PFSK-1 (cell line): ENCODE data around the gene PTGR3.

Experiments
- FOXP2 ChIP-seq: optimal IDR thresholded peaks from 2 replicates; pipeline ENCODE3; 2011; ENCODE audit warnings: borderline replicate concordance, control low read depth, inconsistent platforms; ENCODE audit not compliant: insufficient read depth; ENCODE audit errors: extremely low read length, extremely low read depth
- POLR2AphosphoS5 ChIP-seq: IDR thresholded peaks from 2 replicates; pipeline ENCODE4 v1.6.1; 2012; ENCODE audit warnings: low read depth, mild to moderate bottlenecking, control low read depth, low read length, moderate library complexity
- SIN3A ChIP-seq: IDR thresholded peaks from 2 replicates; pipeline ENCODE4 v1.6.1; 2012; ENCODE audit warnings: mild to moderate bottlenecking, low read length, moderate library complexity, borderline replicate concordance; ENCODE audit not compliant: insufficient read depth
- TAF1 ChIP-seq: IDR thresholded peaks from 2 replicates; pipeline ENCODE4 v1.6.1; 2012; ENCODE audit warnings: low read length, control low read depth, borderline replicate concordance; ENCODE audit not compliant: insufficient read depth
- TF ChIP-seq, protein P1 (sequence below), 2 experiments: IDR thresholded peaks; 2 replicates each; pipeline versions ENCODE4 v1.6.1 to v1.8.0; 2011 to 2012; ENCODE audit warnings: low read depth in 2 of 2, low read length in 2 of 2, control low read depth in 1 of 2, inconsistent platforms in 1 of 2, mild to moderate bottlenecking in 1 of 2, moderate library complexity in 1 of 2; ENCODE audit not compliant: insufficient read depth in 1 of 2

PTGR3 gene

DNA sequence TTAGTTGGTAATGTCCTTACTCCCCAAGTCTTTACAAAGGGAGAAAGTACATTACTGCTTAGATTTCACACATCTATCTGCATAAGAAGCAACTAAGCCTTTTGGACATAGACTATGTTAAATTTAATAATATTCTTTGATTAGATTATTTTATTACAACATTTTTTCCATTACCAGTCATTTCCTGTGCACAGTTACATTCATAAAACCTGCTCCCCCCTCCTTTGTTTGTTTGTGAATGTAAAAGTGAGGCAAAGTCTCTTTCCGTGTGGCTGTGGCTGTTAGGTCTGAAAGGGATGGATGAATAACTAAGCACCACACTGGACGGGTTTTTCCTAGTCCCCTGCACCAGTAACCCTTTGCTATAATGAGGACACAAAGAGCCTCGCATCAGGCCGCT, 9.6 kb downstream of the PTGR3 start:
- TF ChIP-seq, protein P1, sequence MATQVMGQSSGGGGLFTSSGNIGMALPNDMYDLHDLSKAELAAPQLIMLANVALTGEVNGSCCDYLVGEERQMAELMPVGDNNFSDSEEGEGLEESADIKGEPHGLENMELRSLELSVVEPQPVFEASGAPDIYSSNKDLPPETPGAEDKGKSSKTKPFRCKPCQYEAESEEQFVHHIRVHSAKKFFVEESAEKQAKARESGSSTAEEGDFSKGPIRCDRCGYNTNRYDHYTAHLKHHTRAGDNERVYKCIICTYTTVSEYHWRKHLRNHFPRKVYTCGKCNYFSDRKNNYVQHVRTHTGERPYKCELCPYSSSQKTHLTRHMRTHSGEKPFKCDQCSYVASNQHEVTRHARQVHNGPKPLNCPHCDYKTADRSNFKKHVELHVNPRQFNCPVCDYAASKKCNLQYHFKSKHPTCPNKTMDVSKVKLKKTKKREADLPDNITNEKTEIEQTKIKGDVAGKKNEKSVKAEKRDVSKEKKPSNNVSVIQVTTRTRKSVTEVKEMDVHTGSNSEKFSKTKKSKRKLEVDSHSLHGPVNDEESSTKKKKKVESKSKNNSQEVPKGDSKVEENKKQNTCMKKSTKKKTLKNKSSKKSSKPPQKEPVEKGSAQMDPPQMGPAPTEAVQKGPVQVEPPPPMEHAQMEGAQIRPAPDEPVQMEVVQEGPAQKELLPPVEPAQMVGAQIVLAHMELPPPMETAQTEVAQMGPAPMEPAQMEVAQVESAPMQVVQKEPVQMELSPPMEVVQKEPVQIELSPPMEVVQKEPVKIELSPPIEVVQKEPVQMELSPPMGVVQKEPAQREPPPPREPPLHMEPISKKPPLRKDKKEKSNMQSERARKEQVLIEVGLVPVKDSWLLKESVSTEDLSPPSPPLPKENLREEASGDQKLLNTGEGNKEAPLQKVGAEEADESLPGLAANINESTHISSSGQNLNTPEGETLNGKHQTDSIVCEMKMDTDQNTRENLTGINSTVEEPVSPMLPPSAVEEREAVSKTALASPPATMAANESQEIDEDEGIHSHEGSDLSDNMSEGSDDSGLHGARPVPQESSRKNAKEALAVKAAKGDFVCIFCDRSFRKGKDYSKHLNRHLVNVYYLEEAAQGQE (IDR thresholded peaks at IDR 0.05; ENCODE audit: insufficient read depth in 1 of 2, low read depth in 2 of 2, low read length in 2 of 2) = no peak
- no peak for TF ChIP-seq TAF1
- no peak for TF ChIP-seq SIN3A

DNA sequence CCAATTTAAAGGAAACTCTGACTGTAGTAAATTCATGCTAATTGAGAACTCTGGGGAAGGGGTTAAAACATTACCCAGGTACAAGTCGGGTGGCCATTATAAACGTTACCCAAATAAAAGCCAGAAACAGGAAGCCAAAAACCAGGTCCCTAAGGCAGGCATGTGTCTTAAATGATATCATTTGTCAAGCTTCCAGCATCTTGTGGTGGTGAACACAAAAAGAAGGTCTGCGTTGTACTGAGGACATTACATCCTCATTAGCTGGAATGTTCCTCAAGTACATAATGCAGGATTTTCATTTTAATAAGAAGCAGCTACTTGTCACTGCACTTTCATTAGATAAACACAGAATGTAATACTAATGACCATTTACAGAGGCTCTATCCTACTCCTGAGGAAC, 10.9 kb downstream of the PTGR3 start:
- TF ChIP-seq POLR2AphosphoS5 = no peak
- no peak for TF ChIP-seq TAF1
- TF ChIP-seq, protein P1 (IDR thresholded peaks at IDR 0.05; ENCODE audit: insufficient read depth in 1 of 2, low read depth in 2 of 2, low read length in 2 of 2) = no peak
- no peak for TF ChIP-seq SIN3A
- TF ChIP-seq FOXP2 = no peak

DNA sequence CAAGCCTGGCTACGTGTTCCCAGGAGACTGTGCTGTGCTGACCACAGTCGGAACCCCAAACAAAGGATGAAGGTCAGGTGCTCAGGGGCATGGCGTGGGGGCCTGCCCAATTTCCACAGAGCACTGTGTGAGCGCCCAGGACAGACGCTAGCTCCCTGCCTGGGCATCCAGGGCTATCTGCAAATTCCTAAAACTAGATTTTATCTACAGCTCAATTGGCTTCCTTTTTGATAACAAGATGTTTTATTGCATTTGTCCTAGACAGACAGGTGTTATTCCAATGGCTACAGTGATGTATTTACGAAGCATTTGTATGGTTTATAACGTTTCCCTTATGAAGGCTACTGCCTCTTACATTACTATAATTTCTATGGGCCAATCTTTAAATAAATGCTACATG, 16.0 kb downstream of the PTGR3 start:
- TF ChIP-seq SIN3A = no peak

DNA sequence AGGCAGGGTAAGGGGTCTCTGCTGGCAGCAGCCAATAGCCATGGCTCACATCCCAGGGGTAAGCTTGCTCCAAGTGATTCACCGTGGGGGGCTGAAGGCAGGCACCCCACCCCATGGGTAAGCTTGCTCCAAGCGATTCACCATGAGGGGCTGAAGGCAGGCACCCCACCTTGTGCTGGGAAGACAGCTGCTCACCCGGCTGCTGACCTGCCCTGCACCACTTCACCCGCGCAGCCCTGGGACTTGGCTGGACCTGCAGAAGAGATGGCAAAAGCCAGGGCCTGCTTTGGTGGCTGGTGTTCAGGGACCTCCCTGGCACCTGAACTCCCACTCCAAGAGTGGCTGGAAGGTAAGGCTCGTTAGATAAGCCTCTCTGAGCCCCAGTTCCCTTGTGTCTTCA, 19.2 kb downstream of the PTGR3 start:
- no peak for TF ChIP-seq POLR2AphosphoS5
- TF ChIP-seq, protein P1 (IDR thresholded peaks at IDR 0.05; ENCODE audit: insufficient read depth in 1 of 2, low read depth in 2 of 2, low read length in 2 of 2) = no peak
- TF ChIP-seq FOXP2 = no peak
- TF ChIP-seq TAF1 = no peak
- TF ChIP-seq SIN3A = no peak

DNA sequence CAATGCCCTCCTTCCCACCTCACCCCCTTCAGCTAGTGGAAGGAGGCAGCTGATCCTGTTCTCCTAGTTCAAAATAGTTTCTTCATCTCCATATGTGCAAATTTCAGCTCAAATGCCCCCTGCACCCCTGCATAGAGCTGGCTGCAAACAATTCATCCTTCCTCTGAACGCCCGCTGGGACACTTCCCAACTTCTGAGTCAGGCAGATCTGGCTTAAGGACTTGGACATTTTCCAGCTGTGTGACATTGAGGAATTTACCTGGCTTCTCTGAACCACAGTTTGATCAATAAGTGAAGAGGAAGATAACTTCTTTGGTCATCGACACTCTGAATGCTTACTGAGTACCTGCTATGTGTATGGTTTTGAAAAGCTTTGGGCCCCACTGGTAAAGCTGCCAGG, 23.5 kb downstream of the PTGR3 start:
- no peak for TF ChIP-seq TAF1
- TF ChIP-seq, protein P1 (IDR thresholded peaks at IDR 0.05; ENCODE audit: insufficient read depth in 1 of 2, low read depth in 2 of 2, low read length in 2 of 2) = no peak
- TF ChIP-seq SIN3A = no peak
- TF ChIP-seq POLR2AphosphoS5 = no peak
- TF ChIP-seq FOXP2 = no peak
